DND-41 (cell line): ENCODE measurements around the gene LGALS3.

Source experiments
- EZH2 ChIP-seq: IDR thresholded peaks from 3 replicates; pipeline ENCODE4 v1.6.1; 2012; ENCODE audit warnings: borderline replicate concordance, low read depth, mild to moderate bottlenecking, moderate library complexity, low read length, inconsistent platforms; ENCODE audit not compliant: severe bottlenecking
- TF ChIP-seq, protein P1 (sequence below): IDR thresholded peaks from 2 replicates; pipeline ENCODE4 v1.5.1; 2012; ENCODE audit warnings: borderline replicate concordance, low read length, moderate library complexity, mild to moderate bottlenecking; ENCODE audit not compliant: poor library complexity, severe bottlenecking; ENCODE audit errors: extremely low read depth

DNA sequence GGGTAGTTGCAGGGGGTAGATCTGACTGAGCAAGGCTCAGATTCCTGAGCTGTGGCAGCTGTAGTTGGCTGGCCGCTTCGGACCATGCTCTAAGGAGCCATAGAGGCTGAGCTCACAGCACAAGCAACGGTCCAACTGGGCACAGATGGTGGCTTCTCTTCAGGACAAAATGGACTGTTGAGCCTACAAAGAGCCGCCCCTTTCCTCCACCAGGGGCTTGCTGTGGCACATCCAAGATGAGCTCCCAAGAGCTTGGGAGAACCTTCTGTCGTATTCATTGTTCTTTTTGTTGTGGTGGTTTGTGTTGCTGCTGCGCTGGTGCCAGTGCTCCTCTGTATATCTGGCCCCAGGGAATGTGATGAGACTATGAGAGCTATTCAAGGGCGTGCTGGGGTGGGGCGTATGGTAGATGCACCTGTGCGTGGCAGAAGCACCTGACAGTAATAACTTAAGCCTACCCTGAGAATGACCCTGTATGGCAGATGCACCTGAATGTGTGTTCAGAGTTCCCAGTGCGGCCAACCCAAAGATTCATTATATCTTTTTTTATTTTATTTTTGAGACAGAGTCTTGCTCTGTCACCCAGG is 17.8 kb upstream of the LGALS3 start:
- TF ChIP-seq, protein P1, sequence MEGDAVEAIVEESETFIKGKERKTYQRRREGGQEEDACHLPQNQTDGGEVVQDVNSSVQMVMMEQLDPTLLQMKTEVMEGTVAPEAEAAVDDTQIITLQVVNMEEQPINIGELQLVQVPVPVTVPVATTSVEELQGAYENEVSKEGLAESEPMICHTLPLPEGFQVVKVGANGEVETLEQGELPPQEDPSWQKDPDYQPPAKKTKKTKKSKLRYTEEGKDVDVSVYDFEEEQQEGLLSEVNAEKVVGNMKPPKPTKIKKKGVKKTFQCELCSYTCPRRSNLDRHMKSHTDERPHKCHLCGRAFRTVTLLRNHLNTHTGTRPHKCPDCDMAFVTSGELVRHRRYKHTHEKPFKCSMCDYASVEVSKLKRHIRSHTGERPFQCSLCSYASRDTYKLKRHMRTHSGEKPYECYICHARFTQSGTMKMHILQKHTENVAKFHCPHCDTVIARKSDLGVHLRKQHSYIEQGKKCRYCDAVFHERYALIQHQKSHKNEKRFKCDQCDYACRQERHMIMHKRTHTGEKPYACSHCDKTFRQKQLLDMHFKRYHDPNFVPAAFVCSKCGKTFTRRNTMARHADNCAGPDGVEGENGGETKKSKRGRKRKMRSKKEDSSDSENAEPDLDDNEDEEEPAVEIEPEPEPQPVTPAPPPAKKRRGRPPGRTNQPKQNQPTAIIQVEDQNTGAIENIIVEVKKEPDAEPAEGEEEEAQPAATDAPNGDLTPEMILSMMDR, result no peak
- TF ChIP-seq EZH2, result no peak
